Measurements from ENCODE around the gene FZR1. TPM values are rescaled to one million over a fixed set of nuclear protein-coding genes. Genes with fewer than 3 reads are reported as not detected.
A peak's percentile ranks its signal among the peaks of the same experiment; 100 is the strongest.

FZR1 gene
- total RNA-seq, 6 donors from 2014 or later, result 19.9 to 110 (median 37.5) TPM

GRCh38 chr19:3477951-3478350 lies 28.2 kb upstream of the FZR1 start:
- Histone ChIP-seq H3K4me3 (no peak overlapping the region), H3K9me3 (no peaks in the 10 kb centered on the region), H3K27ac (no peak overlapping the region), H3K4me1 (peaks cover 0 to 16% (median 0%) of the 10 kb centered on the region in 4 donors), H3K27me3 (peaks cover 0 to 26% (median 9%) of the 10 kb centered on the region in 4 donors), H3K36me3 (no peaks in the 10 kb centered on the region)
- no peak for ATAC-seq (ENCODE audit: low FRiP score in 2 of 2)
- no peak for DNase-seq
- 94 to 97% methylated on average over 2 of the region's 2 CpGs for WGBS, 2 donors
- TF ChIP-seq CTCF (IDR thresholded peaks at IDR 0.05) (no peak), EP300 (IDR thresholded peaks at IDR 0.05) (no peak), POLR2AphosphoS5 (IDR thresholded peaks at IDR 0.05) (no peak)

GRCh38 chr19:3478409-3479176 lies 27.5 kb upstream of the FZR1 start:
- no peak overlapping the region for H3K27ac ChIP-seq
- H3K4me3 ChIP-seq, result peak overlapping the region in 1 of 4 donors; percentile 1
- TF ChIP-seq POLR2A (IDR thresholded peaks at IDR 0.05), result no peak
- no peak for TF ChIP-seq EP300 (IDR thresholded peaks at IDR 0.05)
- no peak for TF ChIP-seq POLR2AphosphoS5 (IDR thresholded peaks at IDR 0.05)
- TF ChIP-seq CTCF (IDR thresholded peaks at IDR 0.05), result no peak
- H3K4me1 ChIP-seq, result peaks cover 0 to 16% (median 0%) of the 10 kb centered on the region in 4 donors
- WGBS, 2 donors, result 10 to 25% methylated on average over 20 to 25 of the region's 27 CpGs
- no peaks in the 10 kb centered on the region for H3K9me3 ChIP-seq
- no peaks in the 10 kb centered on the region for H3K36me3 ChIP-seq
- H3K27me3 ChIP-seq, result peaks cover 0 to 29% (median 10%) of the 10 kb centered on the region in 4 donors
- DNase-seq, result peak in 1 of 2 donors; percentile 51
- no peak for ATAC-seq (ENCODE audit: low FRiP score in 2 of 2)

- Histone ChIP-seq H3K4me1 (peaks cover 0 to 16% (median 0%) of the 10 kb centered on the region in 4 donors), H3K27me3 (peaks cover 0 to 29% (median 10%) of the 10 kb centered on the region in 4 donors), H3K27ac (no peak overlapping the region), H3K4me3 (peak overlapping the region in 1 of 4 donors; percentile 1), H3K36me3 (no peaks in the 10 kb centered on the region), H3K9me3 (no peaks in the 10 kb centered on the region)
- peak in 1 of 2 donors; percentile 20 for ATAC-seq (ENCODE audit: low FRiP score in 2 of 2)
- TF ChIP-seq EP300 (IDR thresholded peaks at IDR 0.05) (no peak), POLR2A (IDR thresholded peaks at IDR 0.05) (no peak), POLR2AphosphoS5 (IDR thresholded peaks at IDR 0.05) (no peak), CTCF (IDR thresholded peaks at IDR 0.05) (no peak)
- WGBS, 2 donors, result 10 to 41% methylated on average over 6 to 7 of the region's 7 CpGs
- no peak for DNase-seq
Observed at GRCh38 chr19:3479177-3479833, 26.8 kb upstream of the FZR1 start.

- Histone ChIP-seq H3K36me3 (no peaks in the 10 kb centered on the region), H3K4me3 (no peak overlapping the region), H3K4me1 (peaks cover 0 to 16% (median 0%) of the 10 kb centered on the region in 4 donors), H3K27ac (no peak overlapping the region), H3K9me3 (no peaks in the 10 kb centered on the region), H3K27me3 (peaks cover 0 to 29% (median 10%) of the 10 kb centered on the region in 4 donors)
- ATAC-seq (ENCODE audit: low FRiP score in 2 of 2) (no peak), DNase-seq (no peak)
- 23 to 58% methylated on average over 9 of the region's 9 CpGs for WGBS, 2 donors
- TF ChIP-seq POLR2AphosphoS5 (IDR thresholded peaks at IDR 0.05), result no peak
Observed at GRCh38 chr19:3479834-3480215, 26.3 kb upstream of the FZR1 start.

- ATAC-seq (ENCODE audit: low FRiP score in 2 of 2), result no peak
- peak in 1 of 2 donors; percentile 76 for DNase-seq
- H3K4me3 ChIP-seq, result no peak within 1 kb of the TSS
Observed at GRCh38 chr19:3480383-3481091, 25.6 kb upstream of the FZR1 start, which contains the start of gene SMIM24. TSS of gene SMIM24 (minus strand) at chr19:3480525. CDS start at chr19:3480463, 62 bp downstream.

More at GRCh38 chr19:3480383-3481091, 25.6 kb upstream of the FZR1 start, which contains the start of gene SMIM24:
- no peak for TF ChIP-seq CTCF (IDR thresholded peaks at IDR 0.05)
- no peak for TF ChIP-seq POLR2AphosphoS5 (IDR thresholded peaks at IDR 0.05)
- no peak for TF ChIP-seq EP300 (IDR thresholded peaks at IDR 0.05)
- no peak for TF ChIP-seq POLR2A (IDR thresholded peaks at IDR 0.05)
- H3K27me3 ChIP-seq, result peaks cover 0 to 29% (median 10%) of the 10 kb centered on the region in 4 donors
- no peak within 1 kb of the TSS for H3K27ac ChIP-seq
- H3K9me3 ChIP-seq, result no peaks in the 10 kb centered on the region
- no peaks in the 10 kb centered on the region for H3K36me3 ChIP-seq
- H3K4me1 ChIP-seq, result peaks cover 0 to 16% (median 0%) of the 10 kb centered on the region in 4 donors
- 36 to 91% methylated on average over 7 to 26 of the region's 27 CpGs for WGBS, 2 donors
